Activated CD4-positive, alpha-beta memory T cell treated with anti-CD3 and anti-CD28 coated beads, Interleukin-2, amount 10 ng/mL, durations not matched to agents 7 days and 5 days (primary cell): ENCODE data around the gene HS3ST3A1. TPM values are rescaled to one million over a fixed set of nuclear protein-coding genes. Genes with fewer than 3 reads are reported as not detected.

Experiments used
- CTCF ChIA-PET: fragments of 350-600 bp; sonication (Branson Sonifier 250); formaldehyde crosslinking; loops from one replicate; lab custom pipeline; 2021; ENCODE audit warnings: antibody characterized with exemption, inconsistent platforms; lab: Charles Lee
- POLR2A ChIA-PET: fragments of 350-600 bp; sonication (Branson Sonifier 250); formaldehyde crosslinking; loops from one replicate; lab custom pipeline; 2021; ENCODE audit warnings: antibody characterized with exemption; lab: Charles Lee
- DNase-seq: peaks from one replicate; pipeline ENCODE4 v3.0.0-alpha.2; 2020
- H3K27ac Mint-ChIP-seq: one replicate; pipeline ENCODE4 v1.8.0; 2021; ENCODE audit warnings: mild to moderate bottlenecking, mixed read lengths
- H3K27me3 Mint-ChIP-seq: one replicate; pipeline ENCODE4 v1.8.0; 2021; ENCODE audit warnings: mixed read lengths
- H3K36me3 Mint-ChIP-seq: one replicate; pipeline ENCODE4 v1.8.0; 2021; ENCODE audit warnings: low read depth, mixed read lengths
- H3K4me1 Mint-ChIP-seq: one replicate; pipeline ENCODE4 v1.8.0; 2021; ENCODE audit warnings: mixed read lengths
- H3K4me3 Mint-ChIP-seq: one replicate; pipeline ENCODE4 v1.8.0; 2021; ENCODE audit warnings: mild to moderate bottlenecking, mixed read lengths
- H3K9me3 Mint-ChIP-seq: one replicate; pipeline ENCODE4 v1.8.0; 2021; ENCODE audit warnings: mixed read lengths
- total RNA-seq, 2 experiments: library from RNA; stranded (reverse); gene quantifications; one replicate each; pipeline ENCODE4 v1.2.3, GENCODE V29; 2021

Gene HS3ST3A1
- total RNA-seq, 2 experiments from 2014 or later: 2.5 to 2.8 TPM

- Mint-ChIP-seq H3K27me3 (no peaks in the 10 kb centered on the region), H3K36me3 (peaks cover 6% of the 10 kb centered on the region), H3K27ac (no peak overlapping the region), H3K4me1 (no peaks in the 10 kb centered on the region), H3K9me3 (peaks cover 13% of the 10 kb centered on the region), H3K4me3 (no peak overlapping the region)
- no peak for DNase-seq
- ChIA-PET CTCF (no interaction called here), POLR2A (no interaction called here)
Measured at GRCh38 chr17:13480877-13481276, 120.9 kb downstream of the HS3ST3A1 start.

GRCh38 chr17:13478326-13478830, 123.4 kb downstream of the HS3ST3A1 start:
- CTCF ChIA-PET: no interaction called here
- POLR2A ChIA-PET: no interaction called here
- no peak for DNase-seq
- Mint-ChIP-seq H3K4me3 (no peak overlapping the region), H3K27ac (no peak overlapping the region), H3K36me3 (peaks cover 6% of the 10 kb centered on the region), H3K27me3 (no peaks in the 10 kb centered on the region), H3K4me1 (no peaks in the 10 kb centered on the region), H3K9me3 (peaks cover 13% of the 10 kb centered on the region)

- ChIA-PET CTCF (no interaction called here), POLR2A (no interaction called here)
- Mint-ChIP-seq H3K36me3 (peaks cover 6% of the 10 kb centered on the region), H3K9me3 (peaks cover 13% of the 10 kb centered on the region), H3K4me1 (no peaks in the 10 kb centered on the region), H3K4me3 (no peak overlapping the region), H3K27ac (no peak overlapping the region), H3K27me3 (no peaks in the 10 kb centered on the region)
- DNase-seq: no peak
Measured at GRCh38 chr17:13477180-13477611, 124.5 kb downstream of the HS3ST3A1 start.

- Mint-ChIP-seq H3K4me3 (no peak overlapping the region), H3K9me3 (peaks cover 11% of the 10 kb centered on the region), H3K27ac (no peak overlapping the region), H3K27me3 (no peaks in the 10 kb centered on the region), H3K36me3 (peaks cover 4% of the 10 kb centered on the region), H3K4me1 (no peaks in the 10 kb centered on the region)
- no peak for DNase-seq
- CTCF ChIA-PET: no interaction called here
- POLR2A ChIA-PET: no interaction called here
Measured at GRCh38 chr17:13476720-13477119, 125.0 kb downstream of the HS3ST3A1 start.

- CTCF ChIA-PET: no interaction called here
- Mint-ChIP-seq H3K9me3 (peaks cover 7% of the 10 kb centered on the region), H3K36me3 (peaks cover 3% of the 10 kb centered on the region), H3K4me3 (no peak overlapping the region), H3K27me3 (no peaks in the 10 kb centered on the region), H3K27ac (no peak overlapping the region), H3K4me1 (no peaks in the 10 kb centered on the region)
- DNase-seq: no peak
- POLR2A ChIA-PET: no interaction called here
Measured at GRCh38 chr17:13475574-13476223, 126.0 kb downstream of the HS3ST3A1 start.

- H3K4me1 Mint-ChIP-seq: no peaks in the 10 kb centered on the region
- no peak for DNase-seq
- H3K9me3 Mint-ChIP-seq: no peaks in the 10 kb centered on the region
- H3K4me3 Mint-ChIP-seq: no peak overlapping the region
- H3K36me3 Mint-ChIP-seq: no peaks in the 10 kb centered on the region
- no peaks in the 10 kb centered on the region for H3K27me3 Mint-ChIP-seq
- POLR2A ChIA-PET: no interaction called here
- no peak overlapping the region for H3K27ac Mint-ChIP-seq
- CTCF ChIA-PET: no interaction called here
Measured at GRCh38 chr17:13474073-13474800, 127.5 kb downstream of the HS3ST3A1 start.

GRCh38 chr17:13465678-13466077, 136.1 kb downstream of the HS3ST3A1 start:
- POLR2A ChIA-PET: no interaction called here
- Mint-ChIP-seq H3K36me3 (no peaks in the 10 kb centered on the region), H3K27ac (no peak overlapping the region), H3K9me3 (no peaks in the 10 kb centered on the region), H3K27me3 (no peaks in the 10 kb centered on the region), H3K4me3 (no peak overlapping the region), H3K4me1 (no peaks in the 10 kb centered on the region)
- CTCF ChIA-PET: no interaction called here
- no peak for DNase-seq

GRCh38 chr17:13462673-13463124, 139.0 kb downstream of the HS3ST3A1 start:
- Mint-ChIP-seq H3K4me3 (no peak overlapping the region), H3K27ac (no peak overlapping the region), H3K36me3 (no peaks in the 10 kb centered on the region), H3K9me3 (no peaks in the 10 kb centered on the region), H3K27me3 (no peaks in the 10 kb centered on the region), H3K4me1 (no peaks in the 10 kb centered on the region)
- ChIA-PET CTCF (no interaction called here), POLR2A (no interaction called here)
- no peak for DNase-seq

GRCh38 chr17:13462146-13462545, 139.6 kb downstream of the HS3ST3A1 start:
- Mint-ChIP-seq H3K27me3 (no peaks in the 10 kb centered on the region), H3K27ac (no peak overlapping the region), H3K36me3 (no peaks in the 10 kb centered on the region), H3K9me3 (no peaks in the 10 kb centered on the region), H3K4me3 (no peak overlapping the region), H3K4me1 (no peaks in the 10 kb centered on the region)
- ChIA-PET POLR2A (no interaction called here), CTCF (no interaction called here)
- no peak for DNase-seq

- DNase-seq: no peak
- CTCF ChIA-PET: no interaction called here
- H3K9me3 Mint-ChIP-seq: no peaks in the 10 kb centered on the region
- H3K27ac Mint-ChIP-seq: no peak overlapping the region
- POLR2A ChIA-PET: no interaction called here
- H3K4me1 Mint-ChIP-seq: no peaks in the 10 kb centered on the region
- no peaks in the 10 kb centered on the region for H3K36me3 Mint-ChIP-seq
- H3K27me3 Mint-ChIP-seq: no peaks in the 10 kb centered on the region
- H3K4me3 Mint-ChIP-seq: no peak overlapping the region
Measured at GRCh38 chr17:13460261-13461000, 141.3 kb downstream of the HS3ST3A1 start.

GRCh38 chr17:13457783-13458182, 143.9 kb downstream of the HS3ST3A1 start:
- no peaks in the 10 kb centered on the region for H3K27me3 Mint-ChIP-seq
- no peaks in the 10 kb centered on the region for H3K9me3 Mint-ChIP-seq
- H3K36me3 Mint-ChIP-seq: no peaks in the 10 kb centered on the region
- H3K4me1 Mint-ChIP-seq: no peaks in the 10 kb centered on the region
- no peak for DNase-seq
- ChIA-PET POLR2A (no interaction called here), CTCF (no interaction called here)
- H3K27ac Mint-ChIP-seq: no peak overlapping the region
- no peak overlapping the region for H3K4me3 Mint-ChIP-seq
